HL-60 (cell line): Measurements from ENCODE around the gene DNAH14.

ENCODE experiments used
- CTCF ChIP-seq: IDR thresholded peaks from one replicate; pipeline ENCODE4 v1.5.1; 2011; ENCODE audit warnings: low read length, control low read depth, inconsistent platforms; ENCODE audit not compliant: insufficient read depth
- GABPA ChIP-seq: IDR thresholded peaks from 2 replicates; pipeline ENCODE4 v1.6.1; 2012; ENCODE audit warnings: low read depth
- POLR2AphosphoS5 ChIP-seq: IDR thresholded peaks from 2 replicates; pipeline ENCODE4 v1.6.1; 2012; ENCODE audit warnings: low read depth
- TF ChIP-seq, protein P1 (sequence below): IDR thresholded peaks from 2 replicates; pipeline ENCODE4 v1.6.1; 2012; ENCODE audit warnings: low read depth; ENCODE audit not compliant: insufficient replicate concordance

GRCh38 chr1:225119307-225119706 lies 189.8 kb downstream of the DNAH14 start:
- TF ChIP-seq POLR2AphosphoS5 = no peak
- no peak for TF ChIP-seq CTCF
- TF ChIP-seq, protein P1, sequence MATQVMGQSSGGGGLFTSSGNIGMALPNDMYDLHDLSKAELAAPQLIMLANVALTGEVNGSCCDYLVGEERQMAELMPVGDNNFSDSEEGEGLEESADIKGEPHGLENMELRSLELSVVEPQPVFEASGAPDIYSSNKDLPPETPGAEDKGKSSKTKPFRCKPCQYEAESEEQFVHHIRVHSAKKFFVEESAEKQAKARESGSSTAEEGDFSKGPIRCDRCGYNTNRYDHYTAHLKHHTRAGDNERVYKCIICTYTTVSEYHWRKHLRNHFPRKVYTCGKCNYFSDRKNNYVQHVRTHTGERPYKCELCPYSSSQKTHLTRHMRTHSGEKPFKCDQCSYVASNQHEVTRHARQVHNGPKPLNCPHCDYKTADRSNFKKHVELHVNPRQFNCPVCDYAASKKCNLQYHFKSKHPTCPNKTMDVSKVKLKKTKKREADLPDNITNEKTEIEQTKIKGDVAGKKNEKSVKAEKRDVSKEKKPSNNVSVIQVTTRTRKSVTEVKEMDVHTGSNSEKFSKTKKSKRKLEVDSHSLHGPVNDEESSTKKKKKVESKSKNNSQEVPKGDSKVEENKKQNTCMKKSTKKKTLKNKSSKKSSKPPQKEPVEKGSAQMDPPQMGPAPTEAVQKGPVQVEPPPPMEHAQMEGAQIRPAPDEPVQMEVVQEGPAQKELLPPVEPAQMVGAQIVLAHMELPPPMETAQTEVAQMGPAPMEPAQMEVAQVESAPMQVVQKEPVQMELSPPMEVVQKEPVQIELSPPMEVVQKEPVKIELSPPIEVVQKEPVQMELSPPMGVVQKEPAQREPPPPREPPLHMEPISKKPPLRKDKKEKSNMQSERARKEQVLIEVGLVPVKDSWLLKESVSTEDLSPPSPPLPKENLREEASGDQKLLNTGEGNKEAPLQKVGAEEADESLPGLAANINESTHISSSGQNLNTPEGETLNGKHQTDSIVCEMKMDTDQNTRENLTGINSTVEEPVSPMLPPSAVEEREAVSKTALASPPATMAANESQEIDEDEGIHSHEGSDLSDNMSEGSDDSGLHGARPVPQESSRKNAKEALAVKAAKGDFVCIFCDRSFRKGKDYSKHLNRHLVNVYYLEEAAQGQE = no peak
- TF ChIP-seq GABPA = no peak
